GM18507 (cell line): ENCODE data around the gene TRDN.
"Not testable (repeated sequence)": the region's sequence is repeated elsewhere in the genome, so short reads cannot be mapped to it uniquely, and the experiment has no call there.

Experiments
- DNase-seq: peaks from one replicate; pipeline ENCODE4 v3.0.0; 2011; ENCODE audit warnings: low read depth; ENCODE audit not compliant: insufficient read length; ENCODE audit errors: extremely low spot score
- FAIRE-seq: peaks from 2 replicates; lab custom pipeline; 2011; peaks lifted over from hg19 to GRCh38; lab: Jason Lieb, UNC

TRDN gene

DNA sequence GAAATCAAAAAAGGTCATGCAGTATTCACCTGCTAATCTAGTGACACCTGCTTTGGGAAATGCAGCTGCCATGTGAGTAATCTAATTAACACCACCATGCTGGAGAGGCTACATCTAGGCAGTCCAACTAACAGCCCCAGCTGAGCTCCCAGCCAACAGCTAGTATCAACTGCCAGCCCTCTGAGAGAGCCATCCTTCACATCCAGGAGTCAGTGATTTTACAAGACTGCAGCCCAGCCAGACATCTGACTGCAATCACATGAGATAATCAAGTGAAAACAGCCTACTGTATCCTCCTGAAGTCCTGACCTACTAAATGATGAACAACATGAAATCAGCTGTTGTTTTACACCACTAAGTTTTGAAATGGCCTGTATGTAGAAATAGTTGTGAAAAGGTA lies 298.4 kb downstream of the TRDN start:
- no peak for DNase-seq
- FAIRE-seq, result no peak

DNA sequence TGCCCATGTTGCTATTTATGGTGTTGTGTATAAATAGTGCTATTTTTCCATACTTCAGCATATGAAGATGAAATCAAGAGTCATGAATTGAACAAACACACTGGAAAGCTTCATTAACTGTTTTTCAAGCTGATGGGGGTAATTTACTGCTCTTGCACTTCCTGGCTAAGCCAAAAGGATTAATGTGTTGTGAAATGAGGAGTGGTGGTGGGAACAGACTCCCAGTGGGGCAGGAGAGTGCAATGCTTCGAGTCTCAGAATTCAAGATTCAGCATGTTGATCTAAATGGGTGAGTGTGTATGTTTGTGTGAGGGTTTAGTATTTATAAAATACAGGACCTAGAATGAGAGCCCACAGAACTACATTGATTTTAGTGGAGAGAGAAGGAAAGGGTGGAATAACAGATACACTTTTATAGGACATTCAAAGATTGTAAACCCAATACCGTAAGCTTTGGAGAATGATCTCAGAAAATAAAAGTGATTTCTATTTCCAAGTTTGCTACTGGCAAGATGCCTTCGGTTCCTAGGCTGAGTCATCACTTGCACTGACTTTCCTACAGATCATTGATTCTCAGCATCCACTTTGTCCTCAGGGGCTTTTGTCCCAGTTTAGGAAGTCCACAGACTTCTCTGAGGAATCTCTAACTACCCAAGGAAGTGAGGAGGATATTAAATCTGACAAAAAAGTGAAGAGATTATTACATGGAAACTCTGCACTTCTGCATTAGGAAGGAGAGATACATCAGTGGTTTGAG lies 303.6 kb downstream of the TRDN start:
- DNase-seq, result no peak
- no peak for FAIRE-seq

DNA sequence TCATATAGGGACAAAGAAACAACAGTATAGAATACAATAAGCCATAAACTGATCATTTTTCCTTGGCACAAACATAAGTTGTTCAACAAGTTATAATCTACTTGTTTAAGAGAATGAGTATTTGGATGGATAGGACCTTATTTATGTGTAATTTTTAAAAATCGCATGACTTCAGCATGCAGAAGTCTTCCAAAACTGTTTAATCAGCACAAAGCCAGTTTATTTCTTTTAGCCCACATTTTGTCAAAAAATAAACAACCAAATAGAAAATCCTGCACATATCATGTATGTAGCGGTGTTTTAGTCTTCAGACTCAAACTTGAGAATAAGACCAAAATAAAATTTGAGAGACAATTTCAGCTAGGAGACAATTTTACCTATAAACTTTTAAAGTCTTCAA lies 304.7 kb downstream of the TRDN start:
- DNase-seq (no peak), FAIRE-seq (no peak)

DNA sequence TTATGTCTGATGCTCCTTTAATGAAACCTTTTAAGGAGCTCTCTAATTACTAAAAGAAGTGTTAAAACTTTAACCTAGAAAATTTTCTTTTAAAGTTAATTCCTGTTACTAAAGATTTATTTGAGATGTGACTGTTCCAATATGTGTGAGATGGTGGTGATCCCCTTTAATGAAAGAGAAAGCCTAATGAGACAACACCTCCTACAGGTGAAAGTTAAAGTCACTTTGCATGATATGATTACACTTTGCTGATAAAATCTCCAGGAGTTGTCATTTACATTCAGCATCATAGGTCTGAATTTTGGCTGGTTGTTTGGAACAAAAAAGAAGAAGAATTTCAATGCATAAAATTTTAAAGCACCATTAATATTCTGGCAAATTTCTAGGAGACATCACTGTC lies 307.4 kb downstream of the TRDN start:
- FAIRE-seq (no peak), DNase-seq (no peak)

DNA sequence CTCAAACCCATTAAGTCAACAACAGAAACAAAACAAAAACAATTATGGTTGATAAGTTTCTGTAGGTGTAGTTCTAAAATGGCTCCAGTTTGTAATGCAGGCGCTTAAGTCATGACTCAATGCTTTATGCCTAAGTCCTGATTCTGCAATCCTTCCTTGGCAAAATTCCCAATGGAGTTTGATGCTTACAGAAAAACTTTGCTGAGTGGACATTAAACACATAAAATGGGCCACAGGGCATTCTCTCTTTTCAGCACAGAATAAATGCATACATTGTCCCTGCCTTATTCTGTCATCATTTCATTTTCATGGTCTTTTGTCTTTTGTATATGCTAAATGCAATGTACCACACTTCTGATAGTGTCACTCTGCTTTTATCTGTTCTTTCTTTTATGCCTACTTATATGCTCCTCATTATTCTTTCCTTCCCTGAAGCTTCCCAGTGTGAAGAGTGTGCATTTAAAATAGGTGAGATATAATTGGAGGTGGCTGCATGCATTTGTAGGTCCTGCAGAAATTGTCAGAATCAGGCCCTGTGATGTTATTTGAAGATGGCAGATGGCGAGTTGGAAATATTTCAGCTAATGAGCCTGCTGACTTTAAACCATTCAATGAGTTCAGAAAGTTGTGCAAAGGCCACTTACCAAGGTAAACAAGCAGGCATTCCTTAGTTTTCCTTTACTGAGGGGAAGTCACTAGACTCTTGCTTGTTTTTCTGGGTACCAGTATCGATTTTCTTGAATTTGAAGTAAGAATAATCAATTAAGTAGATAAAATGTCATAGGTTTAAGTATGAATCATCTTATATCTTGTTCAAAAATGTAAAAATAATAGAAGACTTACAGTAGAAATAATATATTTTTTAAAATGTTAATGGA lies 313.1 kb downstream of the TRDN start:
- FAIRE-seq (no peak), DNase-seq (no peak)

DNA sequence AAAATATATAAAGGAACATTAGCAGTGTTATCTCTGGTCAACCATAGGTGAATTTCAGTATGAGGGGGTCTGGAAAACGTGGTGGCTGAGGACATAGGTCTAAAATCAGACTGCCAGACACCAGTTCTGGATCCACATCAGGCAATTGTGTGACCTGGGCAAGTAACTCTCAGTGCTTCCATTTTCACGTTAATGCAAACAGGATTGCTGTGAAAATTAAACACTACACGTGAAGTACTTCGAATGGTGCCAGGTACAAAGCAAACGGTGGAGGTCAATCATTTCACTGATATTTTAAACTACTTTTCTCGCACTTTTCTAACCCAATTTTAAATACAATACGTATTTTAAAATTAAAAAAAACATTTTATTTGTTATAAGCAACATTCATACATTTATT lies 315.7 kb downstream of the TRDN start:
- no peak for FAIRE-seq
- DNase-seq, result no peak

DNA sequence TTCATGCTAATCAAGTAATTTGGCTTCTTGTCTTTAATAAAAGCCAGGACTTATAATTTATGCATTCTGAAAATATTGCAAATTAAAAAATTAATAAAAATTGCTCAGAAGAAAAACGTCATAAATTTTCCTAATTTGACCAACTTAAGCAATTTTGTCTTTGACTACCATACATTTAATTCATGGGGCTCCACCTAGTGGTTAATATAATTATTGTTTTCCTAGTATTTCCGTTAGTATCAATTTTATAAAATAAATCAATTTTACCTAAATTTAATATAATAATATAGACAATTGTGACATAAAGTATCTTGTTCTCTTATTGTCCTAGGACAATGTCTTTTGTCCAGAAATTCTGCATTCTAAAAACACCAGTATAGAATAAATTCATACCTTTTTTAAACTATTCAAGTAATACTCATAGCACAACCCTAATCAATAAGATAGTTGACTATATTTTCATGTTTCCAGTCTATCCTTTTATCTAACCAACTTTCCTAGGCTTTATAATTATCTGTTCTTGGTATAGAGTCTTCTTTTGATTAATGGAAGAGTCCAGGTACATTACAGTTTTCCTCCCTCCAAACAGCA lies 319.9 kb downstream of the TRDN start:
- DNase-seq (no peak), FAIRE-seq (no peak)

DNA sequence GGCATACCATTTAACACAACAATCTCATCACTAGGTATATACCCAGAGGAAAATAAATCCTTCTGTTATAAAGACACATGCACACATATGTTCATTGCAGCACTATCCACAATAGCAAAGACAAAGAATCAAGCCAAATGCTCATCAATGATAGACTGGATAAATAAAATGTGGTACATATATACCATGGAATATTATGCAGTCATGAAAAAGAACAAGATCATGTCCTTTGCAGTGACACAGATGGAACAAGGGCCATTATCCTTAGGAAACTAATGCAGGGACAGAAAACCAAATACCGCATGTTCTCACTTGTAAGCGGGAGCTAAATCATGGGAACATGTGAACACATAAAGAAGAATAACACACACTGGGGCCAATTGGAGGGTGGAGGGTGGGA lies 322.3 kb downstream of the TRDN start:
- FAIRE-seq, DNase-seq: not testable (repeated sequence)

DNA sequence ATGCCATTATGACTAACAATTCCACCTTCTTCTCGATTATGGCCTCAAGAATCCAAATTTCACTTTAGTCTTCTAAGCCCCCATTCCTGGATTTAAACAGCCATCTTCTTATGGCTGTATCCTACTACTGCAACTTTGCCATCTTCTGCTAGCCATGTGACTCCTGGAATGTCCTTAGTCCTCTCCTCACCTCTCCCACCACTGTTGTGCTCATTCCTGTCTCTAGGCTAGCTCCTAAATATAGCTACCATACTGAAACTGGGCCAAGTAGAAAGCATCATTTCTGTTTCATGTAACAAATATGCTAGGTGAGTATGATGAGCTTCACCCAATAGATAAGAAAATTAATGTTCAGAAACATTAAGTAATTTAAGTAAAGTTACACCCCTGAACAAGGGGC lies 327.6 kb downstream of the TRDN start:
- no peak for FAIRE-seq
- no peak for DNase-seq

DNA sequence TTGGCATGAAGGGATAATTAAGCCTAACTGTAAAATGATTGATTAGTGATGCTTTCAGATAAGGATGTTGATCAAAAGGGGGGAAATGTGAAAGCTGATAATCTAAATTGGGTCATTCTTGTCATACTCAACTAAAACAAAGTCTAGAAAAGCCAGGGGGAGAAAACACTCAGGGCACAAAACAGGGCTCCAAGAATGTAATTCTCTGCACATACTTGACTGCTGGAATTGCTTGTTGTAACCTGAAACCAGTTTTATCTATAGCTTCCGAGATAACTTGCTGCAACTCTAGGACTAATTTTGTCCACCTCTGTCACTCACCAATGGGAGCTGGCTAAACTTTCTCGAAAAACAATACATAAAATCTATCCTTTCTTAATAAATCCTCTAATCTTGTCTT lies 330.4 kb downstream of the TRDN start:
- no peak for DNase-seq

DNA sequence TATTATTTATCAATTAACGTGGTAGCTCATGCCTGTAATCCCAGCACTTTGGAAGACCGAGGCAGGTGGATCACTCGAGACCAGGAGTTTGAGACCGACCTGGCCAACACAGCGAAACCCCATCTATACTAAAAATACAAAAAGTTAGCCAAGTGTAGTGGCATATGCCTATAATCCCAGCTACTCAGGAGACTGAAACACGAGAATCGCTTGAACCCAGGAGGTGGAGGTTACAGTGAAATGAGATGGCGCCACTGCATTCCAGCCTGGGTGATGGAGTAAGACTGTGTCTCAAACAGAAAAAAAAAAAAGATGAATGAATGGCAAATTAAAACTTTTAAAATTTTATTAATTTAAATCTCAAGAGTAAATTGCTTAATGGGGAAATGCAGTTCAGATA lies 341.1 kb downstream of the TRDN start:
- no peak for DNase-seq
- FAIRE-seq, result no peak

More for the DNA sequence above, 330.4 kb downstream of the TRDN start:
- no peak for FAIRE-seq

DNA sequence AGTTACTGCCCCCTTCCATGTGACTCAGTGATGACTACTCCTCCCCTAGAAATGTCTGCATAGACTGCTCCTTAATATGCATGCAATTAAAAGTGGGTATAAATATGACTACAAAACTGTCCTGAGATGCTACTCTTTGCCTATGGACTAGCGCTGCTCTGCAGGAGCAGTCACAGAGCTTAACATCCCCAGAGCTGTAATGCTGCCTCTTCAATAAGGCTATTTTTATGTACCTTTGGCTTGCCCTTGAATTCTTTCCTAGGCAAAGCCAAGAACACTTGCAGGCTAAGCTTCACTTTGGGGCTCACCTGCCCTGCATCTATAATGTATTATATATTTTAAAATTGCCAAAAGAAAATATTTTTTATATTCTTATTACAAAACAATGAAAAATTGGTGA lies 341.6 kb downstream of the TRDN start:
- FAIRE-seq, result no peak
- DNase-seq, result no peak

DNA sequence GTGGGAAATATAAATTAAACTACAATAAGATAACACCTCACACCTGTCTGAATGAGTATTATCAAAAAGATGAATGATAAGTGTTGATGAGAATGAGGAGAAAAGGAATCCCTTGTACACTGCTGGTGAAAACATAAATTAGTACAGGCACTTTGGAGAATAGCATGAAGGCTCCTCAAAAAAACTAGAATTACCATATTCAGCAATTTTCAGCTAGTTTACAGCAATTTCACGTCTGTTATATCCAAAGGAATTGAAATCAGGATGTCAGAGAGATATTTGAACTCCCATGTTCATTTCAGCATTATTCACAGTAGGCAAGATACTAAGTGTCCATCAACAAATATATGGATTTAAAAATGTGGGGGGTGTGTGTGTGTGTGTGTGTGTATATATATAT lies 348.1 kb downstream of the TRDN start:
- FAIRE-seq (no peak), DNase-seq (no peak)

DNA sequence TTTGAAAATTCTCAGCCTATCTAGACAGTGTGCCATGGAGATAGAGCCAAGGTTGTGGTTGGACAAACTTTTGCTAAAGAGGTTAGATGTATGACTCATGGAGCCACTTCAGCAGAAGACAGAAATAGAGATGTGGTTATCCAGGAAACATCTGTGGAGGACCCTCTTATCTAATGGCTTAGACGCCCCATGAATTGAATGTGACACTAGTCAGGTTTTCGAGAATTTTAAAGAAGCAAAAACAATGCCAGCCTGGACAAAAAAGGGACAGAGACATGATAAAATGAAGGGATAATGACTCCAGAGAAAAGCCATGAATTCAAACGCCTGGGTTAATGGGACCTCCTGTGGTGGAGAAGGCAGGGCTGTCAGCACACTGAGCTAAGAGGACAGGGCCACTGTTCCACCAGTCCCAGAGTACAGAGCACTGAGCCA lies 360.2 kb downstream of the TRDN start:
- FAIRE-seq (no peak), DNase-seq (no peak)

DNA sequence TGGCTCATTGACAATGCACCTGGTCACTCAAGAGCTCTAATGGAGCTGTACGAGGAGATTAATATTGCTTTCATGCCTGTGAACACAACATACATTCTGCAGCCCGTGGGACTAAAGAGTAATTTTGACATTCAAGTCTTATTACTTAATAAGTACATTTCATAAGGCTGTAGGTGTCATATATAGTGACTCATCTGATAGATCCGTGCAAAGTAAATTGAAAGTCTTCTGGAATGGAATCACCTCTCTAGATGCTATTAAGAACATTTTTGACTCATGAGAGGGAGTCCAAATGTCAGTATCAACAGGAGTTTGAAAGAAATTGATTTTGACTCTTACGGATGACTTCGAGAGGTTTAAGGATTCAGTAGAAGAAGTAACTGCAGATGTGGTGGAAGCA lies 372.8 kb downstream of the TRDN start:
- FAIRE-seq (no peak), DNase-seq (no peak)

DNA sequence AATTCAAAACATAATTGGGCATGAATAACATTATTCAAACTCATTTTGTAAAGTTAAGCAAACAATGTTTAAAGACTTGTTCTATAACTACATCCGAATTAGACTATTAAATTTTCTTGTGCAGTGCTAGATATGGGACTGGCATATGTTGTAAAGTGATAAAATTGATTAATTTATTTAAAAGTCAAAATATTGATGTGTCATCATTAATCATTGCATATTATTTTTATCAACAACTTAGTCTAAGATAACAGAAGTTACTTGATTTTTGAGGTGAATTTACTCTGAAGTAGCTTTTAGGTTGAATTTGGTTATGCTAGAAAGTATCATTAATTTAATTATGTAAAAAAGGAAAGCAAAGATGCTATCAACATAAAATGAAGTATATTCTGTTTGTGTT lies 396.1 kb downstream of the TRDN start:
- DNase-seq (no peak), FAIRE-seq (no peak)

DNA sequence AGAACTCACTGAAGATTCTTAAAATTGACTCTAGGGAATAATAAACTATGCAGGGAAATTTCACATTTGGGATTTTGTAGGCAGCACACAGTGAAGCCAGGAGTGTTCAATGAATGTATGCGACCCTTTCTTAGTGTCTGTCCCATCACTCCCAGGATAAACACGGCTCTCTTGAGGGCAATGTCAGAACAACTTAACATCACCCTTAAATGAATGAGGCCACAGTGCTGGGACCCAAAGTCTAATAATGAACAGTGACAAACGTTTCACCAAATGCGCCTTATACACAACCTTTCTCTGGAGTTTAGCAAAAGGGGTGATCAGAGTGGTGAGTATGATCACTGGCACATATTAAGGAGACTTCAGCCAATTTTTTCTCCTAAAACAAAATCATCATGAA lies 403.4 kb downstream of the TRDN start:
- DNase-seq (no peak), FAIRE-seq (no peak)

DNA sequence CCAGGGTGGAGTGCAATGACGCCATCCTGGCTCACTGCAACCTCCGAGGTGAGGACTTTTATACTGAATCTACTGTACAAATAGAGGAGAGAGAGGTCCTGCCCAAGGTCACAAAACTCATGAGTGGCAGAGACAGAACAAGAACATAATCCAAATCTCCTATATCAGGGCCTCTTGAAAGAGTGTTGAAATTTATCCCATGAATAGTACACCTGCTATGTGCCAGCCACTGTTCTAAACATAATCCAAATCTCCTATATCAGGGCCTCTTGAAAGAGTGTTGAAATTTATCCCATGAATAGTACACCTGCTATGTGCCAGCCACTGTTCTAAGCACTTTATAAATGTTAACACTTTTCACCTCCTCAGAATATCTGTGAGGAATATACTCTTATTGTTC lies 409.0 kb downstream of the TRDN start:
- not testable (repeated sequence) for DNase-seq, FAIRE-seq

DNA sequence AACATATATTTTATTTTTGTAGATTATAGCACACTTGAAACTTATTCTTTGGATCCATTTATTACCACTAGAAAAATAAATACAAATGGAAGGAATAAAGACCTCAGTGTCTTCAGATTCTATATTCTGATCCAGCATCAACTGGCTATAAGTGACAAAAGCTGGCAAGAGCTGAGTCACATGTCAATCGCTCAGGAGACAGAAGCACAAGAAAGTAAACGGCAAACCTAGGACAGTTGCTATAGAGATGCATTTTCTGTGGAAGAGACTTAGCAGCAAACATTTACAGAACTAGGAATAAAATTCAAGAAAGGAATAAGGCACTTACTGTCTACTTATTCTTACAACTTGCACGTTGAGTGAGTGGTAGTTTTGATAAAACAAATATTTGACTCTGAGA lies 410.4 kb downstream of the TRDN start:
- FAIRE-seq (no peak), DNase-seq (no peak)

DNA sequence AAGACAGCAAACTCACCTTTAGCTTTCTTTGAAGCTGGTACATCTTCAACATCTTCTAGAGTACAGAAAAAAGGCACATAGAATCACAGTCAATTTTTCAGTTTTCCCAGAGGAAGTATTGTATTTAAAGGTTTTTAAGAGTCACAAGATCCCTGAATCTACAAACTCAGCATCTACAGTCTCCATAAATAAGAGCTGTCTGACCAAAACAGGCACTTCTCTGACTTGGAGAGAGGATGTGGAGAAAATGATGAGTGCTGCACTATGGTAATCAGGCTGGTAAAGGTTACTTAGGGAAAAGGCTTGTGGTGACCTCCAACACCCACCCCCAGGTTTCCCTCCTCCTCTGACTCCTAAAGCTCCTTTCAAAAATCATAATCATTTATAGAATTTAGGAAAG lies 412.7 kb downstream of the TRDN start:
- no peak for FAIRE-seq
- no peak for DNase-seq

DNA sequence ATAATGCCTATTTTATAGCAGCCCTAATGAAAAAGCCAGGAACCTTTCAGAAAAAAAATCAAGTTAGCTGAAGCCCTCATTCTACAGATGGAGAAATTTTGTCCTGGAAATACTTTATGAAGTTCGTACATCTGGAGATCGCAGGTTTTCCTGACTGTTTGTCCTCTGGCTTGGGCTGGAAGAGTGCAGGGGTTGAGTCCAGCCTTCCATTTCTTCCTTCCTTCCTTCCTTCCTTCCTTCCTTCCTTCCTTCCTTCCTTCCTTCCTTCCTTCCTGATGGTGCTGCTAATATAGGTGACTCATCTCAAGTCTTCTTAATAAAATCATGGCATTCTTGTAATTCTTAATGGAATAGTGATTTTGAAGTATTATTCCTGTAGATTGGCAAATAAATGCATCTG lies 413.3 kb downstream of the TRDN start:
- FAIRE-seq (no peak), DNase-seq (no peak)
